NB4 (cell line): ENCODE results near the gene CEP89.

Source experiments
- MYC ChIP-seq: IDR thresholded peaks from 2 replicates; pipeline ENCODE4 v1.6.1; 2011; ENCODE audit warnings: low read depth, low read length
- POLR2A ChIP-seq: IDR thresholded peaks from 2 replicates; pipeline ENCODE4 v1.6.1; 2011; ENCODE audit warnings: mild to moderate bottlenecking; ENCODE audit not compliant: insufficient read length; ENCODE audit errors: extremely low read depth
- TF ChIP-seq, protein P1 (sequence below): IDR thresholded peaks from one replicate; pipeline ENCODE4 v1.5.1; 2012; ENCODE audit warnings: low read depth, low read length
- TF ChIP-seq, protein P2 (sequence below): IDR thresholded peaks from 2 replicates; pipeline ENCODE4 v1.6.1; 2011; ENCODE audit warnings: low read depth, low read length

DNA sequence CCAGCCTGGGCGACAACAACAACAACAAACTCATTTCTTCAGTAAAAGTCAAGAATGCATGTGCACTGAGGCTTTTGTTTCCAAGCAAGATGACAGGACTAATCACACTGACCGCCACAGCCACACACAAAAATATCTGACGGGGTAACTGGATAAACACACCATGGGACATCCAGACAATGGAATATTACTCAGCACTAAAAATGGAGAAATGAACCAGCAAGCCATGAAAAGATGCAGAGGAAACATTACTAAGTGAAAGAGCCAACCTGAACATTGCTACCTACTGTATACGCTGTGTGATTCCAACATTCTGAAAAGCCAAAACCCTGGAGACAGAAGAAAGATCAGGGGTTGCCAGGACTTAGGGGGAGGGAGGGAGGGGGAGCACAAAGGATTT is 37.0 kb upstream of the CEP89 start:
- TF ChIP-seq, protein P1, sequence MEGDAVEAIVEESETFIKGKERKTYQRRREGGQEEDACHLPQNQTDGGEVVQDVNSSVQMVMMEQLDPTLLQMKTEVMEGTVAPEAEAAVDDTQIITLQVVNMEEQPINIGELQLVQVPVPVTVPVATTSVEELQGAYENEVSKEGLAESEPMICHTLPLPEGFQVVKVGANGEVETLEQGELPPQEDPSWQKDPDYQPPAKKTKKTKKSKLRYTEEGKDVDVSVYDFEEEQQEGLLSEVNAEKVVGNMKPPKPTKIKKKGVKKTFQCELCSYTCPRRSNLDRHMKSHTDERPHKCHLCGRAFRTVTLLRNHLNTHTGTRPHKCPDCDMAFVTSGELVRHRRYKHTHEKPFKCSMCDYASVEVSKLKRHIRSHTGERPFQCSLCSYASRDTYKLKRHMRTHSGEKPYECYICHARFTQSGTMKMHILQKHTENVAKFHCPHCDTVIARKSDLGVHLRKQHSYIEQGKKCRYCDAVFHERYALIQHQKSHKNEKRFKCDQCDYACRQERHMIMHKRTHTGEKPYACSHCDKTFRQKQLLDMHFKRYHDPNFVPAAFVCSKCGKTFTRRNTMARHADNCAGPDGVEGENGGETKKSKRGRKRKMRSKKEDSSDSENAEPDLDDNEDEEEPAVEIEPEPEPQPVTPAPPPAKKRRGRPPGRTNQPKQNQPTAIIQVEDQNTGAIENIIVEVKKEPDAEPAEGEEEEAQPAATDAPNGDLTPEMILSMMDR = no peak
- TF ChIP-seq, protein P2, sequence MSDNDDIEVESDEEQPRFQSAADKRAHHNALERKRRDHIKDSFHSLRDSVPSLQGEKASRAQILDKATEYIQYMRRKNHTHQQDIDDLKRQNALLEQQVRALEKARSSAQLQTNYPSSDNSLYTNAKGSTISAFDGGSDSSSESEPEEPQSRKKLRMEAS = no peak
- TF ChIP-seq POLR2A = no peak
- no peak for TF ChIP-seq MYC
